Epithelial cell of prostate (primary cell): Measurements from ENCODE around the gene FZD10.
A peak's percentile ranks its signal among the peaks of the same experiment; 100 is the strongest.

Experiments used
- DNase-seq: peaks from one replicate; pipeline ENCODE4 v3.0.0-alpha.2; 2011; ENCODE audit warnings: low read depth, low spot score
- H3K27ac ChIP-seq: fragments of 450-650 bp; 2 replicates; pipeline ENCODE4 v1.5.1; 2017; ENCODE audit warnings: mild to moderate bottlenecking

The FZD10 gene

GRCh38 chr12:130162267-130162666 is at the start of gene FZD10:
Gene FZD10 (plus strand): TSS chr12:130162464. CDS start chr12:130162943, 479 bp downstream.
- no peak within 1 kb of the TSS for H3K27ac ChIP-seq
- no peak for DNase-seq

- H3K27ac ChIP-seq, result no peak overlapping the region
- no peak for DNase-seq
Observed at GRCh38 chr12:130114952-130115351, 47.3 kb upstream of the FZD10 start.

- DNase-seq, result no peak
- no peak overlapping the region for H3K27ac ChIP-seq
Observed at GRCh38 chr12:130115646-130116045, 46.6 kb upstream of the FZD10 start.

GRCh38 chr12:130116791-130117190 is 45.5 kb upstream of the FZD10 start:
- no peak overlapping the region for H3K27ac ChIP-seq
- no peak for DNase-seq

GRCh38 chr12:130117233-130117632 is 45.0 kb upstream of the FZD10 start:
- no peak overlapping the region for H3K27ac ChIP-seq
- DNase-seq, result no peak

GRCh38 chr12:130117701-130118100 is 44.6 kb upstream of the FZD10 start:
- DNase-seq, result no peak
- H3K27ac ChIP-seq, result no peak overlapping the region

GRCh38 chr12:130118181-130118580 is 44.1 kb upstream of the FZD10 start:
- no peak overlapping the region for H3K27ac ChIP-seq
- DNase-seq, result no peak

- no peak for DNase-seq
- H3K27ac ChIP-seq, result no peak overlapping the region
Observed at GRCh38 chr12:130119241-130119861, 42.9 kb upstream of the FZD10 start.

- H3K27ac ChIP-seq, result no peak overlapping the region
Observed at GRCh38 chr12:130120012-130120805, 42.1 kb upstream of the FZD10 start.

GRCh38 chr12:130121226-130122000 is 40.9 kb upstream of the FZD10 start:
- no peak overlapping the region for H3K27ac ChIP-seq
- DNase-seq, result no peak

More at GRCh38 chr12:130120012-130120805, 42.1 kb upstream of the FZD10 start:
- no peak for DNase-seq

- no peak for DNase-seq
- H3K27ac ChIP-seq, result no peak overlapping the region
Observed at GRCh38 chr12:130122356-130122755, 39.9 kb upstream of the FZD10 start.

- no peak overlapping the region for H3K27ac ChIP-seq
- DNase-seq, result no peak
Observed at GRCh38 chr12:130124106-130124505, 38.2 kb upstream of the FZD10 start.

- H3K27ac ChIP-seq, result no peak overlapping the region
- no peak for DNase-seq
Observed at GRCh38 chr12:130124605-130125244, 37.5 kb upstream of the FZD10 start.

- DNase-seq, result peak; percentile 65
- H3K27ac ChIP-seq, result peak overlapping the region; percentile 48
Observed at GRCh38 chr12:130126023-130126432, 36.2 kb upstream of the FZD10 start.

GRCh38 chr12:130127532-130127911 is 34.7 kb upstream of the FZD10 start:
- no peak for DNase-seq
- no peak overlapping the region for H3K27ac ChIP-seq

- peak overlapping the region; percentile 25 for H3K27ac ChIP-seq
- DNase-seq, result no peak
Observed at GRCh38 chr12:130127912-130128789, 34.1 kb upstream of the FZD10 start.

GRCh38 chr12:130128790-130129735 is 33.2 kb upstream of the FZD10 start:
- no peak for DNase-seq
- peak overlapping the region; percentile 25 for H3K27ac ChIP-seq

- DNase-seq, result no peak
- H3K27ac ChIP-seq, result no peak overlapping the region
Observed at GRCh38 chr12:130130346-130130745, 31.9 kb upstream of the FZD10 start.
